Stimulated activated CD8-positive, alpha-beta memory T cell treated with anti-CD3 and anti-CD28 coated beads, Interleukin-2, amount 100 ng/mL, for 1 hour (primary cell): Measurements from ENCODE around the gene ZNF208.
"Not testable (repeated sequence)": the region's sequence is repeated elsewhere in the genome, so short reads cannot be mapped to it uniquely, and the experiment has no call there.

ENCODE experiments used
- DNase-seq, 2 donors: peaks; one replicate each; pipeline ENCODE4 v3.0.0-alpha.2; 2020; ENCODE audit warnings: low read depth in 2 of 2

Gene ZNF208

DNA sequence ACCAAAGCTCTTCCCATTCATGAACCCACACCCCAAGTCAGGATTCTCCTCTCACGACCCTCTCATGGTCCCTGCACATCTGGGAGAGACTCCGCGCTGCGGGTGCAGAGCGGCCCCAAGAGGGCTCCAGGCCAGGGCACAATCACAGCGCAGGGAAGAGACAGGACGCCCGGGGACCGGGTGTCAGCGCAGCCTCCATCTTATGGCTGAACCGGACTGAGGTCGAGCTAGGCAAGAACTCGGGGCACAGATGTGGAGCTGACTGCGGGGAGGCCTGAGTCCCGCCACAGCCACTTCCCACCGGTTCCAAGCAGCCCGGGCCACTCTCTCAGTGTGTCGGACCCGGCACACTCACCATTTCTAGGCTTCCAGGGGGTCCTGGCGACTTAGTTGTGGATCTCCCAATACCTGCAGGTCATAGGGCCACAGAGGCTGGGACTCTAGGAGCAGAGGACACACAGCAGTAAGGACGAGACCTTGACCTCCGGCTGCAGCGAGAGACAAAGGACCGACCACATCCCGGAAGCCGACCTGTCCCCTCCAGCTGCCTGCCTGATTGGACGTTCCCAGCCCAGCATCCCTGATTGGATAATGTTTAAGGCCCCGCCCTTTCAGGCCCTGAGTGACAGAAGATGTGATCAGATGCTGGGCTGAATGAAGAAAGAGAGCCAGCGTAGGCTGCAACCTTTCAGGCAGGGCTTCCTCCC is at the start of gene ZNF208:
ZNF208 (minus strand) TSS at position 507 of the 707 bp plus-strand sequence; CDS start at position 358, 149 bp downstream.
- not testable (repeated sequence) for DNase-seq

DNA sequence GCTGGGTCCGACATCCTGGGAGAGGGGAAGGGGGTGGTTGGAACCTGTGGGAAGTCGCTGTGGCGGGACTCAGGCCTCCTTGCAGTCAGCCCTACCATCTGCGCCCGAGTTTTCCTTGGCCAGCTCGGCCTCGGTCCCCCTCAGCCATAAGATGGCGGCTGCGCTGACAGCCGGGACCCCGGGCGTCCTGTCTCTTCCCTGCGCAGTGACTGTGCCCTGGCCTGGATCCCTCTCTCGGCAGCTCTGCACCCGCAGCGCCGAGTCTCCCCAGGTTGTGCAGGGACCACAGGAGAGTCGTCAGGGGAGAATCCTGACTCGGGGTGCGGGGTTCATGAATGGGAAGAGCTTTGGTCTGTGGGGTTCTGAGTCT is 41.9 kb upstream of the ZNF208 start:
- DNase-seq: no peak

DNA sequence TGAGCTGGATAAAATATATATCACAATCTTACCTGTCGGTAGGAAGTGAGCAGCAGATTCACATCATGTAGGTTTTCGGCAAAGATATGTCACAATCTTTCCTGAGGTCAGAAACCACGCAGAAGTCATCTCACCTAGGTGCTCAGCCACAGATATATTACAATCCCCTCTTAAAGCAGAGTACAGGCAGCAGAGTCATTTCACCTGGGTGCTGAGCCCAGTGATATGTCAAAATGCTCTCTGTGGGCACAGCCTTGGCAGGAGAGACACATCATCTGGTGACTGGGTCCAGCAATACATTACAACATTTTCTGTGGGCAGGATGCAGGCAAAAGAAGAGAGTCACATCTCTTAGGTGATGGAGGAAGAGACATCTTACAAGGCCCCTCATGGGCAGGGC is 30.4 kb upstream of the ZNF208 start:
- not testable (repeated sequence) for DNase-seq

DNA sequence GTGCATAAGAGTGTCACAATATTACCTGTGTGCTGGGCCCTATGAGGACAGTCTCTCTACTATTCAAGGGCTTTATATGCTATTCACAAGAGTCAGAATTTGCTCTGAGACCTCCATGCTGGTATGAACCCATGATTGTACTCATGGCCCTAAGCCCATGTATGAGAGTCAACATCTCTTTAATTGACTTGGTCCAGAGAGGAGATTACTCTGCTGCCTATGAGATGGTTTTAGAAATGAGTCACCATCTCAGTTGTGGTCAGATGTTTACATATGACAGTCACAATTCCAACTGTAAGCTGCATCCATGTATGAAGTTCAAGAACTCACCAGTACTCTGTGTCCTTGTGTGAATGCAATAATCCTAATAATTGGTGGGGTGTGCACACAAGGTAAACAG is 19.9 kb upstream of the ZNF208 start:
- DNase-seq: no peak

DNA sequence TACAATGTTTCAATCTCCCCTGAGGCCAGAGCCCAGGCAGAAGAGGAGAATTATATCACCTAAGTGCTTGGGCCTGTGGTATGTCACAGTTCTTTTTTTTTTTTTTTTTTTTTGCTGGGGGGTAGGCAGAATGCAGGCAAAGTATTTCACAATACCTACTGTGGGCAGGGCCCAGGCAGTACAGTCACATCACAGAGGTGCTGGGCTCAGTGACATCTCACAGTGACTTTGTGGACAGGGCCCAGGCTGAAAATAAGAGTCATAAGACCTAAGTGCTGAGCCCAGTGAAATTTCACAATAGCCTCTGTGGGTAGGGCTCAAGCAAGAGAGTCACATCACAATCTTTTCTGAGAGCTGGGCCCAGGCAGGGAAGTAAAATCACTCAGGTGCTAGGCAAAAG is 15.9 kb upstream of the ZNF208 start:
- DNase-seq: no peak

DNA sequence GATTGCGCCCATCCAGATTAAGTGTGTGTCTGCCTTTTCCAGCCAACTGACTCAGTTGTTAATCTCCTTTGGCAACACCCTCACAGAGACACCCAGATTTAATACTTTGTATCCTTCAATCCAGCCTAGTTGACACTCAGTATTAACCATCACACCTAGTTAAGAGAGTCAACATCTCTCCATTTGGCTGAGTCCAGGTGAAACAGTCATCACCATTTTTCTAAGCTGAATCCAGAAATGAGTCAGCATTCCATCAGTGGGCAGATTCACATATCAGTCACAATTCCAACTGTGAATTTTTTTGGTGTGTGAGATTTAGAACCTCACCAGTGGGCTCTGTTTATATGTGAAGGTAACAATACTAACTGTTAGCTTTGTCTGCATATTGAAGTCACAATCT is 14.8 kb upstream of the ZNF208 start:
- not testable (repeated sequence) for DNase-seq

DNA sequence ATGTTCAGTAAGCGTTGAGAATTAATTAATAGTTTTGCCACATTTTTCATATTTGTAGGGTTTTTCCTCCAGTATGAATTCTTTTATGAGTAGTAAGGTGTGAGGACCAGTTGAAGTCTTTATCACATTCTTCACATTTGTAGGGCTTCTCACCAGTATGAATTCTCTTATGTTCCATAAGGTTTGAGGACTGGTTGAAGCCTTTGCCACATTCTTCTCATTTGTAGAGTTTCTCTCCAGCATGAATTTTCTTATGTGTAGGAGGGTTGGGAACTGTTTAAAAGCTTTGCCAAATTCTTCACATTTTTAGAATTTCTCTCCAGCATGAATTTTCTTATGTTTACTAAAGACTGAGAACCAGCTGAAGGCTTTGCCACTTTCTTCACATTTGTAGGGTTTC is 40.3 kb downstream of the ZNF208 start:
- no peak for DNase-seq

DNA sequence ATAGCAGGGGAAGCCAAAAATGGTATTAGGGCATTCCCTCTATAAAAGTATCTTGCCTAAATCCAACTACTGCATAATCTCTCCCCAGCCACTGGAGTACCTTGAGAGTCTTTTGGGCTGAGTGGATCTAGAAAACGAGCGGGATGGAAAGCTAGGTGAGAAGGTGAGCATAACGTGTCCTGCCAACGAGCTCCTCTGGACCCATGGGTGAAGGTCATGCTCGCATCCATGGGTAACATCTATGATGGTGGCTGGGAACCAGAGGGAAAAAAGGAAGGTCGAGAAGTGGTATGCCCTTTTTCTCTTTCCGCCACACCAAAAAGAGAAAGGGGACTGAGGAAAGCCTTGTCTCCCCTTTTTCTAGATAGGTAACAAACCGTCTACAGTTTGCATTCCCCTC is 63.0 kb downstream of the ZNF208 start:
- no peak for DNase-seq

DNA sequence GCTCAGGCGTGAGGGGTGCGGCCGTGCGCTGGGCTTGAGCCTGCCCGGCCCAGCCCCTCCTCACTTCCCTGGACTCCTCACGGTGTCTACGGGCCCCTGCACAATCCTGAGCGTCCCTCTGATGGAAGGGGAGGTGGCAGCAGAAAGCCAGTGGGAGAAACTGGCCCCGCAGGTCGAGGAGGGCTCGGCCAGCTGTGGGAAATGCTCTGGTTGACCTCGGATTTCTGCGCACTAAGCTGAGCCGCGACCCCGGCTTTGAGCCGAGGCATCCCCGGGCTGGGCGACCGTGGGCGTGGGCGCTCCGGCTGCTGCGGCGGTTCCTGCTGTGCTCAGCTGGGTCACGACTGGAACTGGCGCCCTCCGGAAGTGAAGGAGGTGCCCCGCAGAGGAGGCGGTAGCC is 70.1 kb downstream of the ZNF208 start:
- no peak for DNase-seq

DNA sequence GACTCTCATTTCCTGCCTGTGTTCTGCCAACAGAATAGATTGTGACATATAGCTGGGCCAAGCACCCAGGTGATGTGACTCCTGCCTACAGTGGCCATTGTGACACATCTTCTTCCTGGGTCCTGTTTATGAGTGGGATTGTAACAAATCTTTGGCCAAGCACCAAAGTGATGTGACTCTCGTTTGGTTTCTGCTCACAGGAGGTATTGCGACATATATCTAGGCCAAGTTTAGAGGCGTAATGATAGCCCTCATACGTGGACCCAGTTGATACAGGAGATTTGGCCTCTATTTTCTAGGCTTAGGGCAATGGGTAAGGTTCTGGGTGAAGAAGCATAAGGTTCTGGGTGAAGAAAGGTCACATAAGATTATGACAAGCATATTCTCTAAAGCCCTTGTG is 76.2 kb downstream of the ZNF208 start:
- no peak for DNase-seq

DNA sequence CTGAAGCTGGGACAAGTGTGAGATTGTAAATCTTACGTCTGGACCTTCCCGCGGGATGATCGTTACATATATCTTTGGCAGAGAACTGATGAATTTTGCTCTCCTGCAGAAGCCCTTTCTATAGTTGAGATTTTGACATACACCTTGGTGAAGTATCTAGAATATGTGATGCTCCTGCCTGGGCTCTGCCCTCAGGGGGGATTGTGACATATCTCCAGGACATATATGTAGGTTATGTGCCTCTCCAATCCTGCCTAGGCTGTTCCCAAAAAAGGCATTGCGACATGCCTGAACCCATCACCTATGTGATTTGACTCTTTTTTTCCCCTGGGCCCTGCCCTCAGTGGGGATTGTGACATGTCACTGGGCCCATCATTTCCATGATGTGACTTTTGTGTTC is 76.6 kb downstream of the ZNF208 start:
- DNase-seq: no peak

DNA sequence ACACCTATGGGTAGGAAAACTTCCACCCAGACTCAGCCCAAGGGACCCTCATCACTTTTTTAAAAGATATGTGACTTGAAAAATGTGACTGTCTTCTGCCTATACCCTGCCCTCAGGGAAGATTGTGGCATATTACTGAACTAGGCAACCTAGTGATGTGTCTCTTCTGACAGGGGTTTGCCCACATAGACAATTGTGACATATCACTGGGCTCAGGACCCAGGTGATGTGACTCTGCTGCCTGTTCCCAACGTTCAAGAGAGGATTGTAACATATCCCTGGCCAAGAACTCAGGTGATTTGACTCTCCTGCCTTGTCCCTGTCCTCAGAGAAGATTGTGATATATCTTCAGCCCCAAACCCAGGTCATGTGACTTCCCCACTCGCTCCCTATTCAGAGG is 88.5 kb downstream of the ZNF208 start:
- no peak for DNase-seq

DNA sequence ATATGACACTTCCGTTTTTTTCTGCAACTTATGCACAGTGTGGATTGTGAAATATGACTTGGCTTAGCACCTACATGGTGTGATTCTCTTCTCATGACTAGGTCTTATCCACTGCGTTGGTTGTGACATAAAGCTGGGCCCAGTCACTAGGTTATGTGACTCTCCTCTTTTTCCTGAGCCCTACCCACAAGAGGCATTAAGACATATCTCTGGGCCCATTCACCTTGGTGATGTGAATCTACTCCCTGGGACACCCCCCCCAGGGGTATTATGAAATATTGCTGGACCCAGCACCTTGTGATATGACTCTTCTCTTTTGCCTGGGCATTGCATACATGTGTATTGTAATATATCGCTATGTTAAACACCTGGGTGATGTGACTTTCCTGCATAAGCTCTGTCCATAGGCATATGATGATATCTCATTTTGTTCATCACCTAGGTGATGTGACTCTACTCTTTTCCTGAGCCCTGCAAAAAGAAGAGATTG is 89.0 kb downstream of the ZNF208 start:
- DNase-seq: no peak

DNA sequence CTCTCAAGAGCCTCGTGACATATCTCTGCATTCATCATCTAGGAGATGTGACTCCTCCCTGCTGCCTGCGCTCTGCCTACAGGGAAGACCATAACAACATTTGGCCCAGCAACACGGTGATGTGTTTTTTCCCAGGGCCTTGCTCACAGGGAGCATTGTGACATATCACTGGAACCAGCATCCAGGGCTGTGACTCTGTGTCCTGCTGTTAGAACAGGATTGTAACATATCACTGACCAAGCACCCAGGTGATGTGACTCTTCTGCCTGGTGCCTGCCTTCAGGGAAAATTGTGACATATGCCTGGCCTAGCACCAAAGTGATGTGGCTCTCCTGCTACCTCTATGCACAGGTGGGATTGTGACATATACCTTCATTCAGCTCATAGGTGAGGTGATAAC is 95.3 kb downstream of the ZNF208 start:
- DNase-seq: no peak

DNA sequence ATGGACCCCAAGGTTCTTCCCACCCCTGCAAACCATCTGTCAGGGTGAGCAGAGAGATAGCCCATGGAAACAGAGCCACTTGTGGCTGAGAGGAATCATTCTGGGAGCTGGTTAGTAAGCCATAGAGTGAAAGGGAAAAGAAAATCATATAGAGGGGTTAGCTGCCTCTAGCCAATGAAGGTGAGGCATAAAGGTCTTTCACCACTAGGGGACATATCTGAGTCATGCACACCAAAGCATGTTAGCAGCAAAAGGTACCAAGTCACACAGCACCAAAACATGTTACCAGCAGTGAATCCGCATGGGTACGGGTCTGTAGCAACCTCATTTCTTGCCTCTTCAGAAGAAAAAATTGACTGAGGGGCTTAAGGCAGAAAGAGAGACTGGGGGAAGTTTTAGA is 98.1 kb downstream of the ZNF208 start:
- no peak for DNase-seq

DNA sequence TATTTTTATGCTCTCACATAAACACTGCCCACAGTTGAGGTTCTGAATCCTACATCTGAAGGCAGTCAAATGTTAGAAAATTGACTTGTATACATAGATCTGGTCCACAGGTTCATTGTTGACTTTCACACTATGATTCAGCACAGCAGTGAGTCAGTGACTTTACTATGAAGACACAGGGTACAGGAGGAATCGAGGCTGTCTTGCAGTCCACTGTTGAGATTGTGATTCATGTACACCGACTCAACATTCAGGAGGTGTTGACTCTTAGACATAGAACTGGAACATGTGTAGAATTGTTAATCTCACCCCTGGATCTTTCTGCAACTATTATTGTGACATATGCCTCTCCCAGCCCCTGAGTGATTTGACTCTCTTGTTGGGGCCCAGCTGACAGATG is 100.4 kb downstream of the ZNF208 start:
- no peak for DNase-seq

DNA sequence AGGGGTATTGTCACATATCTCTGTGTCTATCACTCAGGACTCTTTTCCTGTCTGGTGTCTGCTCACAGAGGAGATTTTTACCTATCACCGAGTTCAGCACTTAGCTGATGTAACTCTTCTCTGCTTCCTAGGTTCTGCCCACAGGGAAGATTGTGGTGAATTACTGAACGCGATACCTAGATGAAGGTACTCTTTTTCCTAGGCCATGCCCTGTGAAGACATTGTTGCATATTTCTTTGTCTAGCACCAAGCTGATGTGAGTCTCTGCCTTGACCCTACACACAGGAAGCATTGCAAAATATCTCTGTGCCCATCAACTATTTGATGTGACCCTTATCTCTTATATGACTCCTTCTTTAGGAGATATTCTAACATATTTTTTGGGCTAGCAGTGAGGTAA is 102.7 kb downstream of the ZNF208 start:
- no peak for DNase-seq

DNA sequence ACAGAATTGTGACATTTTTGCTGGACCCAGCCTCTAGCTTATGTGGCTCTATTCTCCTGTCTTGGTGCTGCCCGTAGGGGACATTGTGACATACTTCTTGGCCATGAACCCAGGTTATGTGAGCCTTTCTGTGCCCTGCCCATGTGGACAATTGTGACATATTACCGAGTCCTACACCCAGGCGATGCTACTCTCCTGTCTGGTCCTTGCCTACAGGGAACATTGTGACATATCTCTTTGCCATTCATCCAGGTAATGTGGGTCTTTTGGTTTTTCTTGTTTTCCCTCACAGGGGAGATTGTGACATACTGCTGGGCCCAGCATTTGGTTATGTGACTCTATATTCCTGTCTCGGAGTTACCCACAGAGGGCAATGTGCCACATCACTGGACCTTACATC is 103.2 kb downstream of the ZNF208 start:
- no peak for DNase-seq

DNA sequence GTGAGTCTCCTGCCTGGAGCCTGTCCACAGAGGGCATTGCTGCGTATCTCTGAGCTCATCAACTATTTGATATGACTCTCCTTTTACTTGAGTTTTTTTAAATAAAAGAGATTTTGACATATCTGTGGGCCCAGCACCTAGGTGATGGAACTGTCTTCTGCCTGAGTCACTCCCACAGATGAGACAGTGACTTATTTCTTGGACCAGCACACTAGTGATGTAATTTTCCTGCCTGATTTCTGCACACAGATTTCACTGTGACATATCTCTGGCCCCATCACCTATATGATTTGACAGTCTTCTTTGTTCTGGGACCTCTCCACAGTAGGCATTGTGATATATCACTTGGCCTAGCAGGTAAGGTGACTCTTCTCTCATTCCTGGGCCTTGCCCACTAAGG is 108.2 kb downstream of the ZNF208 start:
- no peak for DNase-seq

DNA sequence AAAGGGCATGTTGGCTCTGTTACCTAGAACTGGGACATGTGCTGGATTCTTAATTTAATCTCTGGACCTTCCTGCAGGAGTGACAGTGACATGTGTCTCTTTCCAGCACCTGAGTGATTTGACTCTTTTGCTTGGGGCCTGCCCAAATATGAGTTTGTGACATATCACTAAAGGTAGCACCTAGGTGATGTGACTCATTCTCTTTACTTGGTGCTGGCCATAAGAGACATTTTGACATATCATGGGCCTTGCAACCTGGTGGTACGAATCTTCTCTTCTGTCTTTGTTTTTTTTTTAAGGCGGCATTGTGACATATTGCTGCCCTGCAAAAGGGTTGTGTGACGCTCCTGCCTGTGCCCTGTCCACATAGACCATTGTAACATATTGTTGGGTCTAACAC is 108.9 kb downstream of the ZNF208 start:
- DNase-seq: no peak

DNA sequence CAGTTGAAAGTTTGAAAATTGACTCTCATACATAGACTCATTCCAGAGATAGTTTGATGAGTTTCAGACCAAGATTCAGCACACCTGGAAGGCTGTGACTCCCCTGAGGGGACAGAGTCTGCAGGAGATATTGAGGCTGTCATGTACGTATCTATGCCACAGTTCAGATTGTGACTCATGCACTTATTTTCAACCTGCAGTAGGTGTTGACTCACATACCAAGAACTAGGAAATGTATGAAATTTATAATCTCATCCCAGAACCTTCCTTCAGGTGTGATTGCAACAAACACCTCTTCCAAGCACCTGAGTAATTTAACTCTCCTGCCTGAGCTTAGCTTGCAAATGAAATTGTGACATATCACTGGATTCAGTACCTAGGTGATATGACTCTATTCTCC is 110.3 kb downstream of the ZNF208 start:
- DNase-seq: no peak

DNA sequence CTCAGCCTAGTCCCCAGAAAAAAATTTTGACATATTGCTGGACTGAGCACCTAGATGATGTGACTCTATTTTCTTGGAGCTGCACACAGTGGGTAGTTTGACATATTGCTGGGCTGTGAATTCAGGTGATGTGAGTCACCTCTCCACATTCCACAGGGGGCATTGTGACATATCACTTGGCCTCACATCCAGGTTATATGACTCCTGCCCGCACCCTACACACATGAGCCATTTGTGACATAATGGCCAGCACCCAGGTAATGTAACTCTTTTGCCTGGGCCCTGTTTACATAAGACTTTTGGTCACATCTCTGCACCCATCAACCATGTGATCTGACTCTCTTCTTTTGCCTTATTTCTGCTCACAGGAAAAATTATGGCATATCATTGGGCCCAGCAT is 119.7 kb downstream of the ZNF208 start:
- DNase-seq: no peak

DNA sequence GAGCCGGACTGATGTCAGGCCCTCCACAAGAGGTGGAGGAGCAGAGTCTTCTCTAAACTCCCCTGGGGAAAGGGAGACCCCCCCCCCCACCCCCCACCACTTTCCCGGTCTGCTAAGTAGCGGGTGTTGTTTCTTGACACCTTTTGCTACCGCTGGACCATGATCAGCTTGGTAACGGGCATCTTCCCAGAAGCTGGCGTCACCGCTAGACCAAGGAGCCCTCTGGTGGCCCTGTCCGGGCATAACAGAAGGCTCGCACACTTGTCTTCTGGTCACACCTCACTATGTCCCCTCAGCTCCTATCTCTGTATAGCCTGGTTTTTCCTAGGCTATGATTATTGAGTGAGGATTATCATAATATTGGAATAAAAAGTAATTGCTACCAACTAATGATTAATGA is 120.7 kb downstream of the ZNF208 start:
- not testable (repeated sequence) for DNase-seq

DNA sequence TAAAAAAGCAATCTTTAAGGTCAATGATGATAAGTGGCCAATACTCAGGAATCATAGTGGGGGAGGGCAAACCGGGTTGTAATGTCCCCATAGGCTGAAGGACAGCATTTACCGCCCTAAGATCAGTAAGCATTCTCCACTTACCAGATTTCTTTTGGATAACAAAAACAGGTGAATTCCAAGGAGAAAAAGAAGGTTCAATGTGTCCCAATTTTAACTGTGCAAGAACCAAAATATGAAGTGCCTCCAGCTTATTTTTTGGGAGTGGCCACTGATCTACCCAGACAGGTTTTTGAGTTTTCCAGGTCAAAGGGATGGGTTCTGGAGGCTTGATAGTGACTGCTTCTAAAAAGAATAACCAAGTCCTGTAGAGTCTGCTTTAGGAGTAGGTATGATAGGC is 125.2 kb downstream of the ZNF208 start:
- DNase-seq: not testable (repeated sequence)
